Large intestine (tissue), 3 donors: ENCODE measurements around the gene CEBPG. TPM values are rescaled to one million over a fixed set of nuclear protein-coding genes. Genes with fewer than 3 reads are reported as not detected.
A peak's percentile ranks its signal among the peaks of the same experiment; 100 is the strongest.

ENCODE experiments used
- DNase-seq, 2 donors: peaks; one replicate each; pipeline versions ENCODE4 v3.0.0 to v3.0.0-alpha.2; 2013
- H3K27ac ChIP-seq: one replicate; pipeline ENCODE4 v1.5.1; 2013; ENCODE audit warnings: low read length
- H3K27me3 ChIP-seq: 2 replicates; pipeline ENCODE4 v1.6.1; 2013; ENCODE audit warnings: low read length; ENCODE audit not compliant: control insufficient read depth, insufficient read depth
- H3K36me3 ChIP-seq: 2 replicates; pipeline ENCODE4 v1.6.1; 2013; ENCODE audit warnings: low read length; ENCODE audit not compliant: control insufficient read depth, insufficient read depth
- H3K4me1 ChIP-seq: one replicate; pipeline ENCODE4 v1.6.1; 2013; ENCODE audit warnings: low read length; ENCODE audit not compliant: control insufficient read depth, insufficient read depth
- H3K4me3 ChIP-seq: one replicate; pipeline ENCODE4 v1.5.1; 2013; ENCODE audit warnings: low read length
- H3K9me3 ChIP-seq: one replicate; pipeline ENCODE4 v1.6.1; 2013; ENCODE audit warnings: mild to moderate bottlenecking, low read depth, low read length, moderate library complexity; ENCODE audit not compliant: control insufficient read depth
- WGBS: methylation state at CpG from one replicate; pipeline ENCODE4 v1.1.5; 2013; ENCODE audit warnings: low lambda C conversion rate; ENCODE audit not compliant: insufficient coverage; 5-methylcytosine and 5-hydroxymethylcytosine counted together
- polyA plus RNA-seq: library from polyadenylated mRNA; unstranded; fragments of 120-200 nt; gene quantifications from one replicate; pipeline ENCODE4 v1.2.1, GENCODE V29; 2013

CEBPG gene
- polyA plus RNA-seq, 1 donor = 62.9 TPM

DNA sequence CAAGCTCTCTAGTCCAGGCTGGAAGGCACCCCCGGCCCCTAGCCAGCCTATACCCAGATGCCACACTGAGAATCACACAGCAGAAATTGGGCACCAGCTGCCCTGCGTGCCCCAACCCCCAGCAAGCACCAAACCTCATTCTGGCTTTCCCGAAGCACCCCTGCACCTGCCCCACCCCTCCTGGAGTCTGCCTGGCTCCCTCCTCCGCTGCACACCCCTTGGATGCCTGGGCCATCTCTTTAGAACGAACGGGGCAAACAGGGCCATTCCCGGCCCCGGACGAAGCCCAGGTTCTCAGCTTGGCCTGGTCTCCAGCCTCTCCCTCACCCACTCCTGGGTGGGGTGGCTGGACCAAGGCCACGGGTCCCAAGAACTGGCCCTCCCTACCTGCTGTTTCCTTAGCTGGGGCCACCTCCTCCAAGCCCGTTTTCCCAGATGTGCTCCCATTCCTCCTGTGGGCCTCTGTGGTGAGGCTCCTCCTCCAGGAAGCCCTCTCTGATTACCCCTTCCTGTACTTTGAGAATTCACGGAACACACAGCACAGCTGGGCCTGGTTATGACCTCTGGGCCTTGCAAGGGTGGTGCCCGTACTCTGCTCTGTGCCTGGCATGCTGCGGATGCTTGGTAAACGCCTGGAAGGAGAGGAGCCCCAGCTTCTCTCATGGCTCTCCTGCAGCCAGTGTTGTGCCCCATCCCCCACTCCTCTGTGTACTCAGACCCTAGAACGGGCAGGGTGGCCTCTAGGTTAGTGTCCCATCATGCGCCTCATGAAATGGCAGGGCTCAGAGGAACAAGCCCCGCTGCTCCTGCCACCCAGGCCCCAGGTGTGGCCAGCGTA lies 21.4 kb downstream of the CEBPG start:
- no peak for DNase-seq

DNA sequence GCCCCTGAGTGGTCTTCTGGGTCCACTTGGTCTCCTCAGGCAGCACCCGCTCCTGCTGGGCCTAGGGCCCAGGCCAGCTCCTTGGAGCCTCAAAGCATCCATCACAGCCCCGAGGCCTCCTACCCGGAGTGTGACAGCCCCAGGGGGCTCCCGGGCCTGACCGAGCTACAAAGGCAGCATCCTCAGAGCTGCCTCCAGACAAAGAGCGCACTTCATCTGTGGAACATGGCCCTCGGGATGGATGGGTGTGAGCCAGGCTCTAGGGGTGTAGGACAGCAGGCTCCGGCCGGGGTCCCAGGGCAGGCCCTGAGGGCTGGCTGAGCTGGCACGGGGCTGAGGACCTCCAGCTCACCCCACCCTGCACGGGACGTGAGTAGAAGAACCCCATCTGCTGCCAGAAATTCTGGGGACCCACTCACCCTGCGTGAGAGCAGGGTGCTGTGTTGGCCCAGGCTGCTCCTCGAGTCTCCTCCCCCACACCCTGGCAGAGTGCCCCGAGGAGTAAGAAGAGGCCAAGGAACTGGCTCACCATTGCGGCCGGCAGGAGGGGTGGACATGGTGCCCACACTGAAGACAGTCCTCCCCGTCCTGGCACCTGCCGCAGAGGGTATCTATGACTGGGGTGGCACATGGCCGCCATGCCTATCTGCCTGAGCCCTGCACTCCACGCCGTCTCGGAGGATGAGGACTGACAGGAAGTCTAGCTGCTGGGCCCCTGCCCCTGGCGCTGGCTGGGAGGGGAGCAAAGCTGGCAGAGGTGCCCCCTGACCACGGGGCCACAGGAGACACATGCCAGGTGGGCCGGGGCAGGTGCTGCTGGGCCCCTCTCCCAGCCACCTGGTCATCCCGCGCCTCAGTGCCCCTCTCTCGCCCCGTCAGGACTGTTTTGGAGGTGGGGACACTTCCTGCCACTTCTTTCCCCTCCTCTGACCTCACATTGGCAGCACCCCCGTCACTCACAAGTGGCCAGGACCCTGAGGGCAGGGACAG lies 22.3 kb downstream of the CEBPG start:
- peaks cover 63% of the 10 kb centered on the region for H3K4me1 ChIP-seq
- H3K27ac ChIP-seq = no peak overlapping the region
- H3K36me3 ChIP-seq = peaks cover 12% of the 10 kb centered on the region
- WGBS = no CpG with 5 or more reads among the region's 31 CpGs
- DNase-seq = no peak
- H3K9me3 ChIP-seq = peaks cover 2% of the 10 kb centered on the region
- H3K4me3 ChIP-seq = no peak overlapping the region
- H3K27me3 ChIP-seq = no peaks in the 10 kb centered on the region

More for the DNA sequence above, 21.4 kb downstream of the CEBPG start:
- Histone ChIP-seq H3K27ac (peak overlapping the region; percentile 94), H3K9me3 (peaks cover 5% of the 10 kb centered on the region), H3K27me3 (no peaks in the 10 kb centered on the region), H3K4me1 (peaks cover 63% of the 10 kb centered on the region), H3K4me3 (no peak overlapping the region), H3K36me3 (peaks cover 6% of the 10 kb centered on the region)
- no CpG with 5 or more reads among the region's 19 CpGs for WGBS

DNA sequence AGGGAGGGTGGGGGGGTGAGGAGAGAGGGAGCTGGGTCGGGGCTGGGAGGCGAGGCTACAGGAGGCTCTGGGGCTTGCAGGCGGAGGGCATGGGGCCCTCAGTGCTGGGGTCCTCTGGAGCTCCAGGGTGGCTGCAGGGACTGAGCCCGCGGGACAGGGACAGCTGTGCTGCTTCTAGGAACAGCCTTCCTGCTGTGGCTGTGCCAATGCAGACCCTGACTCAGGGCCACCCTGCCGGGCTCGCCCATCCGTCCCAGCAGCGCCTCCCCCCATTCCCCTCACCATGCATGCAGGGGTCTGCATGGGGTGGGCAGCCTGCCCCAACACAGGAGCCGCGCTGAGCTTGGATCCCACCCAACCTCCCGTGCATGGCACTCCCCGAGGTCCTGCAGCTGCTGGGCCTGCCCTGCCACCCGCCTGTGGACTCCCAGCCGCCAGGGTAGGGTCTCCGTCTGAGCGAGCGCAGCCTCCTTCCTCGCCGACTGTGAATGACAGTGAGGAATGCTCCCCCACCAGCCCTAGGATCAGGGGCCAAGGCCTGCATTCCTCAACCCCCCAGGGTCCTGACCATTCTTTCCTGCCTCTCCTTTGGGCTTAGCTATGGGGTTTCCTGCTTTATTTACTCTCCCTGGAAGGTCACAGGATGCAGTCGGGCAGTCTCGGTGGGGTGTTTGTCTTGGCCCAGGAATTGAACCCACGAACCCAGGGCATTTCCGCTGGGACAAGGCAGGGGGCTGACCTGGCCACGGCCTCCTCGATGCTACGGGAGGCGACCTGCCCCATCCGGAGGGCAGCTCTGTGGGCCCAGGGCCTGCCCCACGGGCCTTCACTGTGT lies 23.4 kb downstream of the CEBPG start:
- H3K4me1 ChIP-seq = peaks cover 63% of the 10 kb centered on the region

DNA sequence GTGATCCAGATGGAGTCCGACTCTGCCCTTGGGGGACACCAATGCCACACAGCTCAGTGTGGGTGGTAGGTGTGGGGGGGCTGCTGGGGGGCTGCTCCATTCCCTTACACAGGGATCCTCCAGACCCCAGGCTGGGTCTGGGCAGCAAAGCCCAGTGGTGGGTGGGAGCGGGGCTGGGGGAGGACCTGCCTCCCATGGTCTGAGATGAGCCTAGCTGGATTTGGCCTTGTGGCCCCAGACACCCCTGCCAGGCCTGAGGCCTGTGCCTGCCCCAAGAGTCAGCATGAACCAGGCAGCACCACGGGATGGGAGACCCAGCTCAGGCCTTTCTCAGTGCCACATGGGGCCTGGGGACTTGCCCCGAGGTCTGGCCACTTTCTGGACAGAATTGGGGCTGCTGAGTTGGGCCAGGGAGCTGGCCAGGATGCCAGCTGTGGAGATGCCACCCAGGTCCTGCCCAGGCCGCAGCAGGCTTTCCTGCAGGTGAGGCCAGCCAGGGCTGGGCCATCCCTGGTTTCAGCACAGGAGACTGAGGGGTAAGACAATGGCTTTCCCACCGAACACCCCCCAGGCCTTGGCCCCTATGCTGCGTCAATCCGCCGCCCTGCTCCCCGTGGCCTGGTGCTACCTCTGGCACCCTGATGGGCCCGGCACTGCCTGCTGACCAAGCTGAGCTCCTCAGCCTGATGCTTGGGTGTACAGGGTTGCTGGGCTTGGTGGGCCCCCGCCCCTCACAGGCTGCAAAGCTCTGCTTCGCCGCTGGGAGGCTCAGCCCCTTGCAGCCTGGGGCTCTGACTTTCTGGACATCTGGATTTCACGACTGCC lies 24.2 kb downstream of the CEBPG start:
- peaks cover 19% of the 10 kb centered on the region for H3K36me3 ChIP-seq
- H3K4me1 ChIP-seq = peaks cover 63% of the 10 kb centered on the region
- WGBS = no CpG with 5 or more reads among the region's 15 CpGs
- no peaks in the 10 kb centered on the region for H3K9me3 ChIP-seq
- no peak overlapping the region for H3K4me3 ChIP-seq
- no peak for DNase-seq
- H3K27me3 ChIP-seq = no peaks in the 10 kb centered on the region
- no peak overlapping the region for H3K27ac ChIP-seq

More for the DNA sequence above, 23.4 kb downstream of the CEBPG start:
- DNase-seq = no peak
- Histone ChIP-seq H3K4me3 (no peak overlapping the region), H3K27ac (no peak overlapping the region), H3K27me3 (no peaks in the 10 kb centered on the region), H3K36me3 (peaks cover 19% of the 10 kb centered on the region), H3K9me3 (peaks cover 1% of the 10 kb centered on the region)
- WGBS = no CpG with 5 or more reads among the region's 30 CpGs

DNA sequence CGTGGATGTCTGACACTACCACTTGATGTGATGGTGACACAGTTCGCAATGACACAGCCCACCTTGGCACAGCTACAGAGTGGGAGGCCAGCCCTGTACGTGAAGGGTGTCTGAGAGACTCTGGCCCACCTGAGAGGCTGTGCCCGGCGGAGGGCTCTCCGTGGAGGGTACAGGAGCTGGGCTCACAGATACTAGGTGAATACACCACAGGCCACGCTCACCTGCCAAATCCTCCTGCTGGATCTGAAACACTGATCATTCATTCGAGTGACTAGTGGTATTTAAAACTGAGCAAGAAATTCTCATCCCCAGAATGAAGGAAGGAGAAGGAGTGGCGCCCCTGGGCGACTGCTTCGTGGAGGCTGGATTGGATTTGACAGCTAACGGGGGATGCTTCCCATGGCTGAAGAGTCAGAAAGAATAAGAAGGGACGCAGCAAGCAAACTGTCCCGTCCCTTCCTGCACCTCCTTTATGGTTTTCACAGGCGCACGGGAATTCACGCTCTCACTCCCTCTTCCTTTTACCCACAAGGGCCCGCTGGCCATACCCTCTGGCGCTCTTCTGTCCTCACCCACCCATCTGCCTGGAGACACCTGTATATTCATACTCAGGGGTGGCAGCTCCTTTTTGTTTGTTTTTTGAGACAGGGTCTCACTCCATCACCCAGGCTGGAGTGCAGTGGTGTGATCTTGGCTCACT lies 25.0 kb downstream of the CEBPG start:
- Histone ChIP-seq H3K9me3 (peaks cover 2% of the 10 kb centered on the region), H3K27me3 (no peaks in the 10 kb centered on the region), H3K4me1 (peaks cover 64% of the 10 kb centered on the region), H3K4me3 (no peak overlapping the region), H3K36me3 (peaks cover 19% of the 10 kb centered on the region), H3K27ac (no peak overlapping the region)
- no CpG with 5 or more reads among the region's 19 CpGs for WGBS
- no peak for DNase-seq

DNA sequence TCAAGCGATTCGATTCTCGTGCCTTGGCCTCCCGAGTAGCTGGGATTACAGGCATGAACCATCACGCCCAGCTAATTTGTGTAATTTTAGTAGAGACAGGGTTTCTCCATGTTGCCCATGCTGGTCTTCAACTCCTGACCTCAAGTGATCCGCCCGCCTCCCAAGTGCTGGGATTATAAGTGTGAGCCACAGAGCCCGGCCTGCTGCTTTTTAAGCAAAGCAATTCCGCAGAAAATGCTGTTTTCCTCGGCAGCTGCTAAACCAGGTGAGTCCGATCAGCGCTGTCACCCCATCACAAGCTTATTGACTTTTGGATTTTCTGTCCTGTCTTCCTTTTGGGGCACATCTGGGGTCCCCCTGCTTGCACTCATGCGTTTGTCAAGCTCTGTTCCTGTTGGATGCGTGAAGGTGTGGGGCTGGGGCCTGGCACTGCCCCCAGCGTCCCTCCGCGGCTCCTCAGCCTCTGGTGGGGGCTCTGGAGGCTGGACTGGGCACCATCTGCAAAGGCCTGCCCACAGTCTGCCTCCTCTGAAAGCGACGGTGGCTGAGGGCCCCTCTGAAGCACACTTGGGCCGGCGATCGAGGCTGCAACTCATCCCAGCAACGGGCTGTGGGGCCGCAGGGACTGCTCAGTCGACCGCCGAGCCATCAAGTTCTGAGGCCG lies 25.7 kb downstream of the CEBPG start:
- H3K27ac ChIP-seq = no peak overlapping the region
- H3K27me3 ChIP-seq = no peaks in the 10 kb centered on the region
- H3K4me3 ChIP-seq = no peak overlapping the region
- peaks cover 2% of the 10 kb centered on the region for H3K9me3 ChIP-seq
- no CpG with 5 or more reads among the region's 28 CpGs for WGBS
- peaks cover 19% of the 10 kb centered on the region for H3K36me3 ChIP-seq
- peaks cover 63% of the 10 kb centered on the region for H3K4me1 ChIP-seq
- DNase-seq = no peak

DNA sequence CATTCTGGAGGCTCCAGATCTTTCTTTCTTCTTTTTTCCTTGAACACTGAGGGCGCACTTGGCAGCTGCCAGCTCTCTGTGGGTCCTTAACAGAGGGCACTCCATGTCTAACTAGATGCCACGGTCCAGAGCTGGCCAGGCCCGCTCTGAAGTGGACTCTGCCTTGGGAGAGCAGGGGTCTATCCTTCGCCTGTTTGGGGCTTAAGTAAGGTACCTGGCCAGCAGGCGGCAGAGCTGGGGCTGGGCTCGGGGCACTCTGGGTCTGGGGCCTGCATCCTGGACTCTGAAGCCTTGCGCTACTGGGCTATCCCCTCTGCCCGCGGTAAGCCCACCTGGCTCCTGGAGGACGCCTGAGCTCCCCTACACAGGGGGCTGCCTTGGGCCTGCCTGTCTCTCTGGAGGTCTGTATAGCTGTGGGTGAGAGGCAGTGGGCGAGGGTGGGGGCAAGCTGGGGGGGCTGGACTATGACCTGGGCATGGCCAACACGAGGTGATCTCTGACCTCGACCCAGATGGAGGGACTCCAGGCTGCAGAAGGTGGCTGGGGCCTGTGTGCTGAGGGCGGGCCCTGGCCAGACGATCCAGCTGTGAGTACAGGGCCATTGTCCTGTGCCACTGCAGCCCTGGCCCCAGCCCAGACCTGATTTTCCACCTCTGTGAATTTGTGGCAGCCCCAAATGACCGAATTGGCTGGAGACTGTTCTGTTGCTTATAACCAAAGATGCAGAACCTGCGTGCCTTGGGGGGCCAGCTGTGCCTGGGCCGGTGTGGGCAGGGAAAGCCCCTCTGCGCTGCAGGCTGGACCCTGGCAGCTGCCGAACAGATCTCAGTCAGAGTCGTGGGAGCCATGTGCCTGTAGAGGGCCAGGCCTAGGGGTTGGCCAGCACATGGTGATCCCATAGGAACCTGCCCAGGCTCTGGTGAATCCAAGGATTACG lies 26.5 kb downstream of the CEBPG start:
- Histone ChIP-seq H3K9me3 (peaks cover 2% of the 10 kb centered on the region), H3K4me1 (peaks cover 59% of the 10 kb centered on the region), H3K36me3 (peaks cover 19% of the 10 kb centered on the region), H3K27me3 (no peaks in the 10 kb centered on the region), H3K4me3 (no peak overlapping the region), H3K27ac (no peak overlapping the region)
- no peak for DNase-seq
- WGBS = no CpG with 5 or more reads among the region's 22 CpGs
